Activated T-helper 17 cell treated with anti-CD3 and anti-CD28 coated beads, Interleukin-2, amount 50 U/mL, for 72 hours (primary cell): ENCODE measurements around the gene TMEM26. TPM values are rescaled to one million over a fixed set of nuclear protein-coding genes. Genes with fewer than 3 reads are reported as not detected.

Source experiments
- ATAC-seq: fragments of 150-1000 bp; cut with Tn5 transposase; replicated peaks from 2 replicates; pipeline ENCODE4 v1.10.0; 2021; ENCODE audit warnings: mild to moderate bottlenecking, moderate library complexity
- H3K27ac Mint-ChIP-seq: one replicate; pipeline ENCODE4 v1.8.0; 2022; ENCODE audit warnings: mixed read lengths
- H3K27me3 Mint-ChIP-seq: one replicate; pipeline ENCODE4 v1.8.0; 2022; ENCODE audit warnings: mixed read lengths
- H3K36me3 Mint-ChIP-seq: one replicate; pipeline ENCODE4 v1.8.0; 2022; ENCODE audit warnings: low read depth, mild to moderate bottlenecking, mixed read lengths
- H3K4me1 Mint-ChIP-seq: one replicate; pipeline ENCODE4 v1.8.0; 2022; ENCODE audit warnings: mixed read lengths
- H3K4me3 Mint-ChIP-seq: one replicate; pipeline ENCODE4 v1.8.0; 2022; ENCODE audit warnings: mild to moderate bottlenecking, mixed read lengths
- H3K9me3 Mint-ChIP-seq: one replicate; pipeline ENCODE4 v1.8.0; 2022; ENCODE audit warnings: mixed read lengths
- total RNA-seq, 2 donors: library from RNA; stranded (reverse); gene quantifications; one replicate each; pipeline ENCODE4 v1.2.3, GENCODE V29; 2022

The TMEM26 gene
- total RNA-seq, 2 donors from 2014 or later, result not detected

DNA sequence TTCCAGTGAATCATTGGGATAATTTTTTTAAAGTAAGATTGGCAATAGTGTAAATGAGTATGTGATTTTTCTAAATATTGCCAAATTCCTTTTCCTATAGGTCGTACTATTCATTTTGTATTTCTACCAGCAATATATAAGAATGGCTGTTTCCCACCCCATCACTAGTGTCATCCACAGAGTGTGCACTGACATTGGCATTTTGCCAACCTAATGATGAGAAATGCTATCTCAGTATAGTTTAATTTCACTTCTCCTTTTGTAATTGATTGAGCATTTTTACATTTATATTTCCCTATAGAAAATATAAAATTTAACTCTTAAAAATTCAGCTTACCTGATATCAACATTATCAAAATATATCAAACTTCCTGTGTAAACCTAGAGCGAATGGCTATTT, 17.6 kb upstream of the TMEM26 start:
- no peak overlapping the region for H3K4me3 Mint-ChIP-seq

DNA sequence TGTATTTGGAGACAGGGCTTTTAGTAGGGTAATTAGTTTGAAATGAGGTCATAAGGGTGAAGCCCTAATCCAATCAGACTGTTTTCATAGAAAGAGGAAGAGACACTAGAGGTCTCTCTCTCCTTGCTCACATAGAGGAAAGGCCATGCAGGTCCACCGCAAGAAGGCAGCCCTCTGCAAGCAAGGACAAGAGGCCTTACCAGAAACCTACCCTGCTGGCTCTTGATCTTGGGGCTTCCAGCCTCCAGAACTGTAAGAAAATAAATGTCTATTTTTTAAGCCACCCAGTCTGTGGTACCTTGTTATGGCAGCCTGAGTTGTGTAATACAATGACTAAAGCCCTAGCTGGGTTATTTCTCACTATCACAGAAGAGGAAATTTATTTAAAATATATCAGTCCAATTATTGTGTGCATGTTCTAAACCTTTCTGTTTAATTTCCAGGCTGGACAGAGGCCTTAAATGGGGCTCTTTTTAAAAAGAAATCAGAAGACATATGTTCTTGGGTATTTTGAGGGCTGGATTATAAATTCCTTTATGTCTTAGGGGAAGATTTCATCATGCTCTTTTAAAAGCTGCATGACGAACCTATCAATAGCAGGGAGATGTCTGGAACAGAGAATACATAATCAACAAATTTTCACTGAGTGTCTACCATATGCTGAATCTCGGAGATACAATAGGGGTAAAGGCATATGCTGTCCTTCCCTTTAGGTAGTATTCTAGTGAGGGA, 12.9 kb upstream of the TMEM26 start:
- ATAC-seq, result no peak
- Mint-ChIP-seq H3K27ac (no peak overlapping the region), H3K27me3 (no peaks in the 10 kb centered on the region), H3K4me3 (no peak overlapping the region), H3K36me3 (no peaks in the 10 kb centered on the region), H3K9me3 (peaks cover 4% of the 10 kb centered on the region), H3K4me1 (no peaks in the 10 kb centered on the region)

More for the DNA sequence above, 17.6 kb upstream of the TMEM26 start:
- no peak for ATAC-seq
- no peaks in the 10 kb centered on the region for H3K9me3 Mint-ChIP-seq
- H3K27ac Mint-ChIP-seq, result no peak overlapping the region
- no peaks in the 10 kb centered on the region for H3K36me3 Mint-ChIP-seq
- H3K27me3 Mint-ChIP-seq, result no peaks in the 10 kb centered on the region
- H3K4me1 Mint-ChIP-seq, result no peaks in the 10 kb centered on the region

DNA sequence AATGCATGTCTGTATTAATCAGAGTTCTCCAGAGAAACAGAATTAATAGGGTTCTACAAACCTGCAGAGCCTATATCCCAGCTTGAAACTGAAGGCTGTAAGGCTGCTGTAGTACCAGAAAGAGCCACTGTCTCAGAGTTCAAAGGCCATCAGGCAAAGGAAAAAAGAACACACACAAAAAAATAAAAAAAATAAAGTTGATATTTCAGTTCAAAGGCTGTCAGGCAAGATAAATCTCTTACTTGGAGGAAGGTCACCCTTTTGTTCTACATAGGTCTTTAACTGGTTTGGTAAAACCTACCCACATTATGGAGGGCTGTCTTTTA, 12.0 kb upstream of the TMEM26 start:
- peaks cover 5% of the 10 kb centered on the region for H3K9me3 Mint-ChIP-seq
- H3K4me1 Mint-ChIP-seq, result no peaks in the 10 kb centered on the region
- no peaks in the 10 kb centered on the region for H3K27me3 Mint-ChIP-seq
- no peak overlapping the region for H3K4me3 Mint-ChIP-seq
- H3K36me3 Mint-ChIP-seq, result no peaks in the 10 kb centered on the region
- ATAC-seq, result no peak
- H3K27ac Mint-ChIP-seq, result no peak overlapping the region

DNA sequence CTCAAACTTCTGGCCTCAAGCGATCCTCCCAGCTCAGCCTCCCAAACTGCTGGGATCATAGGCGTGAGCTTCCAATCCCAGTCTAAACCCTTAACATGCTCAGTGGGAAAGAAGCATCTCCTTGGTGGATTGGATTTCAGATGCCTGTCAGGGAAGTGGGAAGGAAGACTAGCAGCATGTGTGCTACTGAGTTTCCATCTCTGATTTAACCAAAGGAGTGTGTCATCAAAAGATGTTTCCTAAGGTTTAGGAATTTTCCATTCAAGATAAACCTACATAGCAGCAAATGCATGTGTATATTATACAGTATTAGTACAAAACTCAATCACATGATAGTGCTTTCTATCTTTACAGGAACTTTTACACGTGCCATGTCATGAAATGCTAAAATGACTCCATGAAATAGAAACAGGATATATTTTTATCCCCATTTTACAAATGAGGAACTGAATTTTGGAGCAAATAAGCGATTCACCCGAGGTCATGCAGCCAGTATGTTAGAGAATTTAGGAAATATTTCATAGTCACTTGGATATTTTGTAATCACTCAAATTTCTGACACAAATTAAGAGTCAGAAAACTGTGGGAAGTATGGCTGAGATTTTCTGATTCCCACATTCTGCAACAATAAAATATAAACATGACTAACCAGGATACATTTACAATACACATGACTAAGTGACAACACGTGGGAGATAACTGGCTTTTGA, 11.4 kb upstream of the TMEM26 start:
- Mint-ChIP-seq H3K27ac (no peak overlapping the region), H3K9me3 (peaks cover 5% of the 10 kb centered on the region), H3K4me3 (no peak overlapping the region), H3K36me3 (no peaks in the 10 kb centered on the region), H3K4me1 (no peaks in the 10 kb centered on the region), H3K27me3 (no peaks in the 10 kb centered on the region)
- no peak for ATAC-seq

DNA sequence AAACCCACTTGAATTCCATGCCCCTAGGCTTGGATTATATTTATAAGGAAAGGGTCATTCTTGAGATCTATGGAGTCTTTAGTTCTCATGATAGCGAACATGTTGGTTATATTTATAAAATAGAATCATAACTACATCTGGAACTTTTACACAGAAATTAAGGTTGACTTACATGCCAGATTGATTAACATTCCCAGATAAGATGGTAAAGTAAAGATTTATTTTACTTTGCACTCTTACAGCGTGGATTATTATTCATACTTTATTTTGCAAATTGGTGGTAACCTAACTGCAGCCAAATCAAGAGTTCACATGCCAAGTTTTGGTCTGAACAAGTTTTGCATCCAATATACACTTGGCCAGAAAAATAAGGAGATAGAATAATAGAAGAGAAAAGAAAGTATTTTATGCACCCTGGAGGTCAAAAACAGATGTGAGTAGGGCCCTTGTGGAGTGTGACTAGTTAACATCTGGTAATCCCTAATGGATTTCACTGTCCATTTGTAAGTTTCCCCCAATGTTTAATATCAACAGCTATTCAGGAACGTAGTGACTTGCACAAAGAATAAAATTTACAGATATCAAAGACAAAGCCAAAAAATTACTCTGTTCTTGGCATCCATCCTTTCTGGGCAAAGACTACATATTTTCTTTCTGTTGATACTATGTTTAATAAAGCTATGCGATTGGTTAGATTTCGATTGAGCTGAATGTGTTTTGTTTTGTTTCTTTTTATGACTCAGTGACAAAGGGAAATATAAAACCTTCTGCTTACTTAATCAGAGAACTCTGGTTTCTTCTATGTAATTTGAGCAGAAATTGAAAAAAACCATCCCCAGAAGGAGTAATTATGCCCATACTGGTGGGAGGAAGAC, 10.1 kb upstream of the TMEM26 start:
- no peaks in the 10 kb centered on the region for H3K27me3 Mint-ChIP-seq
- H3K9me3 Mint-ChIP-seq, result peaks cover 5% of the 10 kb centered on the region
- no peaks in the 10 kb centered on the region for H3K36me3 Mint-ChIP-seq
- ATAC-seq, result no peak
- no peaks in the 10 kb centered on the region for H3K4me1 Mint-ChIP-seq
- H3K27ac Mint-ChIP-seq, result no peak overlapping the region
- no peak overlapping the region for H3K4me3 Mint-ChIP-seq

DNA sequence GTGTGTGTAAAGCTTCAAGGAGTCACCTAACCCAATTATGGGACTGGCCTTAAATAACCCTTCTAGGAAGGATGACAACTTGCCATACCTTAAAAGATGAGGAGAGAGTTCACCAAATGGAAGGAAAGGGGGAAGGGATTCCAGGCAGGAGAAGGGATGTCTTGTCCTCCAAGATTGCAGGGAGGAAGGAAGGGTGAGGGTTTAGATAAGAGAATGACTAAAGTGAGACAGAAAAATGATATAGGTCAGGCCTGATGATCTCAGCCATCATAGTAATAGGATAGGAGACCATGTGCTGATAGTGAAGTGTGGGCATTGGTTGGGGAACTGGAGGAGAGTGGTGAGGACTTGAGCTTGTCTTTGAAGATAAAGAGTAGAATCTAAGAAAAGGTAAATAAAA, 7.7 kb upstream of the TMEM26 start:
- H3K36me3 Mint-ChIP-seq, result no peaks in the 10 kb centered on the region
- no peaks in the 10 kb centered on the region for H3K4me1 Mint-ChIP-seq
- peaks cover 4% of the 10 kb centered on the region for H3K27me3 Mint-ChIP-seq
- H3K4me3 Mint-ChIP-seq, result no peak overlapping the region
- ATAC-seq, result no peak
- H3K9me3 Mint-ChIP-seq, result peaks cover 5% of the 10 kb centered on the region
- no peak overlapping the region for H3K27ac Mint-ChIP-seq

DNA sequence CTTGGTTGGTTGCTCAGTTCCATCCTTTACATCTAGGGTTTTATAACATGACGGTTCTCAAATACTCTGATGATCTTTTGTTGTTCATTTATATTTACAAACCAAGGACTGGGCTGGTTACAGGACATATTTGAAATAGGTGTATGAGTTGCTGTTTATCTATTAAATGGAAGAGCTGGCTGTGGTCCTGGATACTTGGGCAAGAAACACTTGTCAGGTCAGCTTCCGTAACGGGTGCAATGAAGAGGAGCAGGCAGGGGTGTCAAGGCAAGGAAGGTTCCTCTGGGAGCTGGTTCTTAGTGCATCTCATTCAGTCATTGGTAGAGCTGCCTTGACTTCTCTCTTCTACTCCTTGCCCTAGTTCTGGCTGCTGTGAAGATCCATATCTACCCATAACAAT, 4.8 kb upstream of the TMEM26 start:
- no peak for ATAC-seq

DNA sequence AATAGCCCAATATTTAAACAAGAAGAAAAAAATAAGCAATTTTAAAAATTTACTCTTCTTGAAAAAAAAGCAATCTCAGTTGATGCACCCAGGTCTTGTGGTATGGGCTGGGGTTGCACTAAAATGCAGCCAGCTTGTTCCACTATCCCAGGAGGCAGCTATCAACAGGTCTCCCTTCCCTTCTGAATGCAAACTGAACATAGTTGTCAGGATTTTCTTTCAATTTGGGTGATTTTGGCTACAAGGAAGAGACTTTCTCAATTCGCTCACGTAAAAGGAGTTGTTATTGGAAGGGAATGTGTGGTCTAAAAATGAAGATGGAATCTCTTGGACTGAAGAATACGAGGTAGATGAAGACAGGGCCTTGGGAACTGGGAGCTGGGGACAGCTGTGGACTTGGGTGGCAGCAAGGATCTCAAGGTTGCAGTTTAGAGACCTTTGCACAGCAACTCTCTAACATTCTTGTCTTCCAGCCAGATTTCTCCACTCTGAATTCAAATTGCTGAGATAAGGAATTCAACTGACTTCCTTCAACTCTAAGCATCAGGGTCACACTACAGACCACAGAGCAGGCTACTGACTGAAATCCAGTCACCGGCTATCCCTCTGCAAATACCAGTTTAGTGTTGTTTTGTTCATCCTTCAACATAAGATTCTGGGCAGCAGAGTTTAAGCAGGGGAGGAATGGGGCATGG, 3.1 kb upstream of the TMEM26 start:
- Mint-ChIP-seq H3K27me3 (peaks cover 27% of the 10 kb centered on the region), H3K4me1 (no peaks in the 10 kb centered on the region), H3K27ac (no peak overlapping the region), H3K36me3 (no peaks in the 10 kb centered on the region), H3K9me3 (peaks cover 3% of the 10 kb centered on the region), H3K4me3 (no peak overlapping the region)
- ATAC-seq, result no peak

More for the DNA sequence above, 4.8 kb upstream of the TMEM26 start:
- Mint-ChIP-seq H3K27me3 (peaks cover 12% of the 10 kb centered on the region), H3K4me3 (no peak overlapping the region), H3K36me3 (no peaks in the 10 kb centered on the region), H3K4me1 (no peaks in the 10 kb centered on the region), H3K27ac (no peak overlapping the region), H3K9me3 (peaks cover 5% of the 10 kb centered on the region)

DNA sequence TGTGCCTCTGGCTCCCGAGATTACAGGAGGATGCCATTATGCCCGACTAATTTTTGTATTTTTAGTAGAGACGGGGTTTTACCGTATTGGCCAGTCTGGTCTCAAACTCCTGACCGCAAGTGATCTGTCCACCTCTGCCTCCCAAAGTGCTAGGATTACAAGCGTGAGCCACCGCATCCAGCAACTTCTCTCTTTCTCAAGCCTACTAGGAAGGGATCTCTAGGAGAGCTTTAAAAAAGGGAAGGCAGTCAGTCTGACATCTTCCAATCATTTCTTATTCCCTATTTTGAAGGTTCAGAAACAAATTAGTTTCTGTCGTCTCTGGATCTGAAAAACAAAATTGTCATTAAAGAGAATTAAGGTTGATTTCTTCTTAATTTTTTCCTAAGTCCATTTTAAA, 2.5 kb upstream of the TMEM26 start:
- H3K4me3 Mint-ChIP-seq, result no peak overlapping the region
- no peak for ATAC-seq
- no peaks in the 10 kb centered on the region for H3K36me3 Mint-ChIP-seq
- no peaks in the 10 kb centered on the region for H3K4me1 Mint-ChIP-seq
- H3K27me3 Mint-ChIP-seq, result peaks cover 32% of the 10 kb centered on the region
- H3K9me3 Mint-ChIP-seq, result no peaks in the 10 kb centered on the region
- no peak overlapping the region for H3K27ac Mint-ChIP-seq

DNA sequence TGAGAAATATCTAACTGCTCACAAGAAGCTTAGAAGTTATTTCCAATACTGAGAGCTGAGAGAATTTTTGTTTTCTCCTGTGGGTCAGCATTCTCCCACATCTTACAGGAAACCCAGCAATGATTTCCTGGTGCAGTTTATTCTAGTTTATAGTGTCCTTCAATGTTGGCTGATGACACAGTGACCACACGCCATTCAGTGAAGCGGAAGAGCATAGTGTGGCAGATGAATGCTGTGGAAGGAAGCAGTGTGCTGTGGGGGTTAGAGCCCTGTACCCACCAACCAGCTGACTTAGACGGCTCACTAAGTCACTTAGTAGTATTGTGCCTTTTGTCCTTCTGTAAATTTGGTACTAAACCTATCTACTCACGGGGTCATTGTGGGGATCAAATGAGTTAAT, 1.4 kb upstream of the TMEM26 start:
- ATAC-seq, result no peak
- no peaks in the 10 kb centered on the region for H3K4me1 Mint-ChIP-seq
- H3K36me3 Mint-ChIP-seq, result no peaks in the 10 kb centered on the region
- peaks cover 39% of the 10 kb centered on the region for H3K27me3 Mint-ChIP-seq
- H3K9me3 Mint-ChIP-seq, result no peaks in the 10 kb centered on the region
- H3K27ac Mint-ChIP-seq, result no peak overlapping the region
- no peak overlapping the region for H3K4me3 Mint-ChIP-seq

DNA sequence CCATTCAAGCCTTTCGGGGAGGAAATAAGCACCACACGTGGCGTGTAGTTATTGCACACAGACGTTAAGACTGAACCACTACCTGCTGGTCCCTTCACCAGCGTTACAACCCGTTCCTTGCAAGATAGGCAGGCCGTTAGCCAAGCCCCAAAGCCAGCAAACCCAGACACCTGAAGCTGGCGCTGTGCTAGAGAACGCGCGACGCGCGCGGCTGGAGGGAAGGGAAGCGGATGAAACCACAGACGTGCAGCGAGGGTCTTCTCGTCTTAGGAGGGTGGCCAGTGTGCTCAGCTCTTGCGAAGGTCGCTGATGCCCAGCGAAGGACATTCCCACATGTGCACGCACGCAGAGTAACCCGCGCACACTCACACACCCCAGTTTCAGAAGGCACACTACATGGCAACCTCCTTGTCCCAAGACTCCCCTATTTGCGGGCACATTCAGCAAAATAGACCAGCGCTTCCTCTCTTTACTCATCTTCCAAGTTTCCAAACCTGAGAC, 980 bp downstream of the TMEM26 start:
- peak overlapping the region; percentile 39 for H3K4me3 Mint-ChIP-seq
- no peak overlapping the region for H3K27ac Mint-ChIP-seq
- no peaks in the 10 kb centered on the region for H3K36me3 Mint-ChIP-seq
- no peak for ATAC-seq
- no peaks in the 10 kb centered on the region for H3K9me3 Mint-ChIP-seq
- H3K27me3 Mint-ChIP-seq, result peaks cover 45% of the 10 kb centered on the region
- H3K4me1 Mint-ChIP-seq, result no peaks in the 10 kb centered on the region

DNA sequence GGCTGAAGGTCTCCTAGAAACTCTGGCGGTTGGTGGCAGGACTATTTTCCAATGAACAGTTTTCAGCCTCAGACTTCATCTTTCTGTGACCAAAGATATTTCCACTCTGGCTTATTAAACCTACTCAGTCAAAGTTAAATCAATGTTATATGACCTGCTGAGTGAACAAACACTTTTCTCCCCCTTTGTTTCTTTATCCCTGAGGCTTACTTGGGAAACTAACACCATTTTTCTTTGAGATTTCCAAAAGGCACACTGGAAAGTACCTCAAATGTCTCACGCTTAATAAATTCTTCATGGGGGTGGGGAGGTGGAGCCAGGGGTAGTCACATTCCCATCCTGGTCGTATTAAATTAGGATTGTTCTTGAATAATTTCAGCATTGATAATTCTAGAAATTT, 1.8 kb downstream of the TMEM26 start:
- Mint-ChIP-seq H3K36me3 (no peaks in the 10 kb centered on the region), H3K9me3 (no peaks in the 10 kb centered on the region), H3K4me3 (no peak overlapping the region), H3K27me3 (peaks cover 45% of the 10 kb centered on the region), H3K27ac (no peak overlapping the region), H3K4me1 (no peaks in the 10 kb centered on the region)
- ATAC-seq, result no peak

DNA sequence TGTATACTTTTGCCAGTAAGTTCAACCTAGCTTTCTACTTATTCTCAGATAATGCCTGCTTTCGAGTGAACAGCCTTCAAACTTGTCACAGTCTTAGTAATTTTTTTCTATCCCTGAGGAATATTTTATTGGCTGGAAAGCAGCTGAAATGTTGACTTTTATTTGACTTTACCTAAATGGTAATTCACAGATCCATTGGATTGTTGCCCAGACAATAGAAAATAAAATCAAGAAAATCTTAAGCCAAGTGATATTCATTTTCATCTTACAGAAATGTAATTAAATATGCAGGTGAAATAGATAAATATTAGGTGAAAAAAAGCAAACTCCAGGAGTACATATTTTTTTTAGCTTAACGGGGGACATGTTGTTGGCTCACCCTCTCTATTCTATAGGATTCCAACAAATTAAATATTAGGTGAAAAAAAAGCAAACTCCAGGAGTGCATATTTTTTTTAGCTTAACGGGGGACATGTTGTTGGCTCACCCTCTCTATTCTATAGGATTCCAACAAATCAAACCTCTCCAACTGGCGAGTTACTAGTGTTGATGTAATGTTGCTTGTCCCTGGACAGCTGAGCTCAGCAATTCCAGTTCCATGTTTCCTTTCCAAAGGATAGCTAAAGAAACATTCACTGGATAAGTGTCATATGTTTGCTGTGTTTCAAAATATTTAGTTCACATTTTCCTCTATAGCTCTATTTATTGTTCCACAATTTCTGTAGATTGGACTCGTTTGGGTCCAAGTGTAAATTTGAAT, 4.2 kb downstream of the TMEM26 start:
- no peaks in the 10 kb centered on the region for H3K4me1 Mint-ChIP-seq
- ATAC-seq, result no peak
- no peak overlapping the region for H3K27ac Mint-ChIP-seq
- no peaks in the 10 kb centered on the region for H3K36me3 Mint-ChIP-seq
- H3K9me3 Mint-ChIP-seq, result no peaks in the 10 kb centered on the region
- H3K4me3 Mint-ChIP-seq, result no peak overlapping the region
- H3K27me3 Mint-ChIP-seq, result peaks cover 33% of the 10 kb centered on the region

DNA sequence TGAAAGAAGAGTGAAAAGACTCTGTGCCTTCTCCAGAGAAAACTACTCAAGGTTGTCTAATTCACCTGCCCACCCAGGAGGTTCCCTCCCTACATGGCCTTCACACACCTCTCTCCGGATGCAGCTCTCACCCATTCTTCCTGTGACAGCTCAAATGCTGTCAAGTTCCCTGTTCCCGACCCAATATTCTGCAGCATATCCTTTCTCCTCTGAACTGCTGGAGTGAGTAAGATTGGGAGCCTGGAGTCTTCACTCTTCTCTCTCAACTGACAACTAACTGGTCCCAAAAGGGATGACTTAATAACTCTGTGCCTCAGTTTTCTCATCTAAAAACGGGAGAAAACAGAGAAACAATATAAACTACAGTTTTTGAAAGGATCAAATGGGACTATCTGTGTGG, 5.1 kb downstream of the TMEM26 start:
- Mint-ChIP-seq H3K4me1 (no peaks in the 10 kb centered on the region), H3K27ac (peak overlapping the region; percentile 44), H3K36me3 (no peaks in the 10 kb centered on the region), H3K4me3 (no peak overlapping the region), H3K9me3 (no peaks in the 10 kb centered on the region), H3K27me3 (peaks cover 33% of the 10 kb centered on the region)
- no peak for ATAC-seq
